Measurements from ENCODE around the gene OAF.

DNA sequence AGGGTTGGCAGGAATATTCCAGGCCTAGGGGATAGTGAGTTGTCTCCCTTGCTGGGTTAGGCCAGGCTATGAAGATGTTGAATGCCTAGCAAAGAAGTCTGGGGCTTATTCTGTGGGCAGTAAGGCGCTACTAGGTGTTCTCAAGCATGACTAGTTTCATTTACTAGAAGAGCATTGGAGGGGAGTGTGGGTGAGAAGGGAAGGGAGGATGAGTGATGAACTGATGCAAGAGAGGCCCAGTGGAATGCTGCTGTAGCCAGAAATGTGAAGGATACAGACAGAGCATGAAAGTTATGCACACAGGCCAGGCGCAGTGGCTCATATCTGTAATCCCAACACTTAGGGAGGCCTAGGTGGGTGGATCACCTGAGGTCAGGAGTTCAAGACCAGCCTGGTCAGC is 62.6 kb downstream of the OAF start:
- TF ChIP-seq RAD21 (IDR thresholded peaks at IDR 0.05; ENCODE audit: low read depth): no peak
- TF ChIP-seq, protein P1, sequence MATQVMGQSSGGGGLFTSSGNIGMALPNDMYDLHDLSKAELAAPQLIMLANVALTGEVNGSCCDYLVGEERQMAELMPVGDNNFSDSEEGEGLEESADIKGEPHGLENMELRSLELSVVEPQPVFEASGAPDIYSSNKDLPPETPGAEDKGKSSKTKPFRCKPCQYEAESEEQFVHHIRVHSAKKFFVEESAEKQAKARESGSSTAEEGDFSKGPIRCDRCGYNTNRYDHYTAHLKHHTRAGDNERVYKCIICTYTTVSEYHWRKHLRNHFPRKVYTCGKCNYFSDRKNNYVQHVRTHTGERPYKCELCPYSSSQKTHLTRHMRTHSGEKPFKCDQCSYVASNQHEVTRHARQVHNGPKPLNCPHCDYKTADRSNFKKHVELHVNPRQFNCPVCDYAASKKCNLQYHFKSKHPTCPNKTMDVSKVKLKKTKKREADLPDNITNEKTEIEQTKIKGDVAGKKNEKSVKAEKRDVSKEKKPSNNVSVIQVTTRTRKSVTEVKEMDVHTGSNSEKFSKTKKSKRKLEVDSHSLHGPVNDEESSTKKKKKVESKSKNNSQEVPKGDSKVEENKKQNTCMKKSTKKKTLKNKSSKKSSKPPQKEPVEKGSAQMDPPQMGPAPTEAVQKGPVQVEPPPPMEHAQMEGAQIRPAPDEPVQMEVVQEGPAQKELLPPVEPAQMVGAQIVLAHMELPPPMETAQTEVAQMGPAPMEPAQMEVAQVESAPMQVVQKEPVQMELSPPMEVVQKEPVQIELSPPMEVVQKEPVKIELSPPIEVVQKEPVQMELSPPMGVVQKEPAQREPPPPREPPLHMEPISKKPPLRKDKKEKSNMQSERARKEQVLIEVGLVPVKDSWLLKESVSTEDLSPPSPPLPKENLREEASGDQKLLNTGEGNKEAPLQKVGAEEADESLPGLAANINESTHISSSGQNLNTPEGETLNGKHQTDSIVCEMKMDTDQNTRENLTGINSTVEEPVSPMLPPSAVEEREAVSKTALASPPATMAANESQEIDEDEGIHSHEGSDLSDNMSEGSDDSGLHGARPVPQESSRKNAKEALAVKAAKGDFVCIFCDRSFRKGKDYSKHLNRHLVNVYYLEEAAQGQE (IDR thresholded peaks at IDR 0.05; ENCODE audit: low read depth): no peak
- no peak for TF ChIP-seq FOXM1 (IDR thresholded peaks at IDR 0.05; ENCODE audit: borderline replicate concordance, low read depth)
- no peak for TF ChIP-seq CREB1 (IDR thresholded peaks at IDR 0.05; ENCODE audit: low read depth)
- TF ChIP-seq, protein P2, sequence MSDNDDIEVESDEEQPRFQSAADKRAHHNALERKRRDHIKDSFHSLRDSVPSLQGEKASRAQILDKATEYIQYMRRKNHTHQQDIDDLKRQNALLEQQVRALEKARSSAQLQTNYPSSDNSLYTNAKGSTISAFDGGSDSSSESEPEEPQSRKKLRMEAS (IDR thresholded peaks at IDR 0.05): no peak
- TF ChIP-seq TCF12 (IDR thresholded peaks at IDR 0.05; ENCODE audit: low read depth): no peak
- TF ChIP-seq NFIC (IDR thresholded peaks at IDR 0.05): no peak
- TF ChIP-seq TEAD4 (IDR thresholded peaks at IDR 0.05): no peak
- TF ChIP-seq TAF1 (IDR thresholded peaks at IDR 0.05; ENCODE audit: low read depth): no peak
- TF ChIP-seq EP300 (IDR thresholded peaks at IDR 0.05; ENCODE audit: borderline replicate concordance): no peak
- TF ChIP-seq ZBTB7A (IDR thresholded peaks at IDR 0.05; ENCODE audit: low read depth): no peak
- no peak for TF ChIP-seq YY1 (IDR thresholded peaks at IDR 0.05; ENCODE audit: low read depth)
